Superior temporal gyrus (tissue), 1 donor: ENCODE results near the gene CXXC5.

ENCODE experiments used
- DNase-seq: peaks from one replicate; pipeline ENCODE4 v3.0.0-alpha.2; 2016; ENCODE audit errors: extremely low spot score

Gene CXXC5

DNA sequence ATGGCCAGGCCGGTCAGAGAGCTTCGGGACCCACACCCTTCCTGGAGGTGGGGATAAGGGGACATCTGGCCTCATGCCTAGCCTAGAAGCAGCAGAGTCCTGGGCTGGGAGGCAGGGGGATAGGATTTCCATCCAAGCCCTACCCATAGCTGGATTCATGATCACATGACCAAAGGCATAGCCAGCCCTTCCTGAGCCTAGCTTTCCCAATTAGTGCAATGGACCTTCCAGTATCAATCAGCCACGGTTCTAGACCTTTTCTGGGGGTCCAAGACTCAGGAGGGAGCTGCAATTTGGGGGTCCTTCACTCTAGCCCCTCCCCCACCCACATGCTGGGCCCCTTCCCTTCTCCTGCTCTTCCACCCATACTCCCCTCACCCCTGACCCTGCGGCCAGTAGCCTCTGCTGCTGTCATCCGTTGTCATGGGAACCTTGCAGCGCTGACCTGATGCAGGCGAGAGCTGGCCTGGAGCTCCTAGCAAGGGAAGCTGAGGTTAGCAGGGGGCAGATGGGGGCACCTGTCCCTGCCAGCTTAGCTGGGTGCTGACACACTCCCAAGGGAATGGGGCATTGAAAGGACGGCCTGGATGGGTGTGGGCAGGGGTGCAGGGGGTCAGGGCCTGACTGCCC, 44.6 kb downstream of the CXXC5 start:
- no peak for DNase-seq

DNA sequence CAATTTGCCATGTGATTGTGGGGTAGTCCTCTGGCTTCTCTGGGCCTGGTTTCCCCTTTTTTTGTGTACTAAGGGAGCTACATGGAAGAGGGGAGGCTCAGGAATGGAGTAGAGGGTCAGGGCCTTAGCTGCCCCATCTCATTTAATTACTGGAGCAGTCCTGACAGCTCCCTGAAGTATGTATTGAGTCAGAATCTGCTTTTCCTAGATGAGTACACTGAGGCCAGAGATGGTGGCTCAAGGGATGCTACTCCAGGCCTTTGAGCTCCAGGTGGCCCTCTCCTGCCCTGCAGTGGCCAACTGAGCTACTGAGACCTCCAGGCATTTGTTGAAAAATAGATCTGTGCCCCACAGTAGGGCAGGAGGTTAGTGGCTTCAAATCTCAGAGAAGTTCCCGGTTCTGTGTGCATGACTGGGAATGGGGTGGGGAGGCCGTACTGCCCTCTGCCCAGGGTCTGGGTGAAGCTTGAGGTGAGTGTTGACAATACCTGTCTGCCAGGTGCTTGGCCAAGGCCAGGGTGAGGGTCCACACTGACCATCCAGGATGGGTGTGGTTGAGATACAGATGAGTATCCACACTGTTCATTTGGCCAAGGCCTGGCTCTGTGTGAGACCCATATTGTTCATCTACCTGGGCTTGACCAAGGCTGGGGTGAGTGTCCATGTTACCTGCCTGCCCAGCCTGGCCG, 45.7 kb downstream of the CXXC5 start:
- DNase-seq = no peak

GRCh38 chr5:139694556-139695177, 46.5 kb downstream of the CXXC5 start:
- no peak for DNase-seq

- DNase-seq = no peak
Observed at GRCh38 chr5:139695178-139695573, 47.0 kb downstream of the CXXC5 start.

GRCh38 chr5:139696167-139696893, 48.2 kb downstream of the CXXC5 start:
- DNase-seq = peak; percentile 31

GRCh38 chr5:139696894-139697658, 48.9 kb downstream of the CXXC5 start:
- DNase-seq = peak; percentile 32

- DNase-seq = peak; percentile 72
Observed at GRCh38 chr5:139698490-139699146, 50.5 kb downstream of the CXXC5 start.

DNA sequence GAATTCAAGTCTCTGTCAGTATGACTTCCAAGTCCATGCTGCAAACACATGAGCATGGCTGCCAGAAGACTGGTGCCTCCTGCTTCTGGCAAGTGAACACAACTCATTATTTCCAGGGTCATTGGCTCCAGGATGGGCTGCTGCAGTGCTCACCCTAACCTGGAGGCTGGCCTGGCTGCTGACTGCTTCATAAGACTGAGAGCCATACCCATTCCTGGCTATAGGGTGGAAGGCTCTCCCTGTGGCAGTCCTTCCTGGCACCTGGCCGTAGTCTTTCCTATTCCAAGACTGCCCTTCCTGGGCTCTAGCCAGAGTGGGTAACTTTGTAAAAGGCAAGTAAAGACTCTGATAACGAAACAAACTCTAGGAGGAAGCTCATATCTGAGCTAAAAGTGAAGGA, 51.2 kb downstream of the CXXC5 start:
- peak; percentile 14 for DNase-seq

- peak; percentile 7 for DNase-seq
Observed at GRCh38 chr5:139700711-139701055, 52.5 kb downstream of the CXXC5 start.

DNA sequence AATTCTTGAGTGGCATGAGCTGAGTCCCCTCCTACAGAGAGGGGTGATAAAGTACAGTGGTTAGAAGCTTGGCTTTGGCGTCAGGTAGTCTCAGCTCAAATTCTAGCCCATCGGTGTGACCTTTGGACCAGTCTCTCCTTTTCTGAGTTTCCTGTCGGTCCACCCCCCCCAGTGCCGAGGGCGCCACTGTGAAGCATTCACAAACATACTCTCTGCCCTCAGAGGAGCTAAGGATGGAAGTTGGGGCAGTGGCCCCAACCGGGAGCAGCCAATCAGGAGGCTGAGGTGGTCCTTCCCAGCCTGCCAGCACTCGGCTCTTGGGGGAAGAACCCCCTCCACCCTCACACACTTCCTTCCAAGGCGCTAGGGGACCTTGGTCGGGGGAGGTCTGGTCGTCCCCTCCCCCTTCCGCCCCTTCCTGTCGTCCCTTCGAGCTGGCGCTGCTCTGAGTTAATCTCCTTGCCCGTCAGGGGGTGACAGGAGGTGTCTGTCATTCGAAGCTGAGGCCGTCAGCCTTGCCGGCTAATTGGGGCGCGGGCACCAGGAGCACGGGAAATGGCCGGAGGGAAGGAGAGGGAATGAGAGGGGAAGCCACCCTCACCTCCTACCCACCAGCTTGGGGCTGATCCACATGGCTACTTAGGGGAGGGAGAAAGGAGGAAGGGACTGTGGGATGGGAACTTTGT, 53.0 kb downstream of the CXXC5 start:
- peak; percentile 1 for DNase-seq

GRCh38 chr5:139702548-139702947, 54.4 kb downstream of the CXXC5 start:
- DNase-seq = peak; percentile 4

DNA sequence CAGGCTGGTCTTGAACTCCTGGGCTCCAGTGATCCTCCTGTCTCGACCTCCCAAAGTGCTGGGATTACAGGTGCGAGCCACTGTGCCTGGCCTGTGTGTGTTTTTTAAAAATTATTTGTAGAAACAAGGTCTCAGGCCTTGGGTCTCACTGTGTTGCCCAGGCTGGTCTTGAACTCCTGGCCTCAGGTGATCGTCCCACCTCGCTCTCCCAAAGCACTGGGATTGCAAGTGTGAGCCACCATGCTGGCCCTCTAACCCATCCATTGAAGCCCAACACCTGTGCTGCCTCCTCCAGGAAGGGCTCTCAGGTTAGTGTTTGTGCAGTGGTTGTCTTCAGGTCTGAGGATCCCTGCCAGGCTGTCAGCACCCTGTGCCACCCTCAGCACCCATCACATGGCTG, 56.6 kb downstream of the CXXC5 start:
- DNase-seq = no peak

DNA sequence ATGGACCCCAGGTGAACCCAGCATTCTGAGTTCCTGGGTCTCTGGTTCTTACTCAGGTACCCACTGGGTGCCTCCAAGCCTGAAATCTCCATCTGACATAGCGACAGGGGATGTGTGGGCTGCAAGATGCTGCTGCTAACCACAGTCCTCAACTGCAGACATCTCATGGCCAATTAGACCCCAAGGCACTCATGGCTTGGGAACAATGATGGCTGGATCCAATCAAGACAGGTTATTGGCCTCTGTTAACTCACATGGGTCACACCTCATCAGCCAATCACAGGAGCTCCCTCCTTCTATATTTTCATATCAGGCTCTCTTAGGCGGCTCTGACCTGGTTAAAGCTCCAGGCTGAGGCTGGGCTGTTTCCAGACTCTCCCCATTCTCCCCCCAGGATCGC, 57.0 kb downstream of the CXXC5 start:
- no peak for DNase-seq

- DNase-seq = peak; percentile 9
Observed at GRCh38 chr5:139705655-139706587, 57.8 kb downstream of the CXXC5 start.

GRCh38 chr5:139707445-139708003, 59.4 kb downstream of the CXXC5 start:
- peak; percentile 6 for DNase-seq

- DNase-seq = no peak
Observed at GRCh38 chr5:139708434-139708861, 60.3 kb downstream of the CXXC5 start.

- peak; percentile 76 for DNase-seq
Observed at GRCh38 chr5:139708877-139709581, 60.9 kb downstream of the CXXC5 start.

GRCh38 chr5:139709582-139710318, 61.6 kb downstream of the CXXC5 start:
- DNase-seq = no peak
